ENCODE data around the gene ZBTB9.

ZBTB9 gene

GRCh38 chr6:33410050-33410710 lies 44.2 kb upstream of the ZBTB9 start (continued):
- no peak for TF ChIP-seq ZNF449 (tag by site-specific recombination; IDR thresholded peaks at IDR 0.05)
- TF ChIP-seq KLF1 (tag by site-specific recombination; IDR thresholded peaks at IDR 0.05) = peak; percentile 79
- TF ChIP-seq ZNF530 (tag by site-specific recombination; IDR thresholded peaks at IDR 0.05; ENCODE audit: low read depth) = no peak
- TF ChIP-seq, protein P1, sequence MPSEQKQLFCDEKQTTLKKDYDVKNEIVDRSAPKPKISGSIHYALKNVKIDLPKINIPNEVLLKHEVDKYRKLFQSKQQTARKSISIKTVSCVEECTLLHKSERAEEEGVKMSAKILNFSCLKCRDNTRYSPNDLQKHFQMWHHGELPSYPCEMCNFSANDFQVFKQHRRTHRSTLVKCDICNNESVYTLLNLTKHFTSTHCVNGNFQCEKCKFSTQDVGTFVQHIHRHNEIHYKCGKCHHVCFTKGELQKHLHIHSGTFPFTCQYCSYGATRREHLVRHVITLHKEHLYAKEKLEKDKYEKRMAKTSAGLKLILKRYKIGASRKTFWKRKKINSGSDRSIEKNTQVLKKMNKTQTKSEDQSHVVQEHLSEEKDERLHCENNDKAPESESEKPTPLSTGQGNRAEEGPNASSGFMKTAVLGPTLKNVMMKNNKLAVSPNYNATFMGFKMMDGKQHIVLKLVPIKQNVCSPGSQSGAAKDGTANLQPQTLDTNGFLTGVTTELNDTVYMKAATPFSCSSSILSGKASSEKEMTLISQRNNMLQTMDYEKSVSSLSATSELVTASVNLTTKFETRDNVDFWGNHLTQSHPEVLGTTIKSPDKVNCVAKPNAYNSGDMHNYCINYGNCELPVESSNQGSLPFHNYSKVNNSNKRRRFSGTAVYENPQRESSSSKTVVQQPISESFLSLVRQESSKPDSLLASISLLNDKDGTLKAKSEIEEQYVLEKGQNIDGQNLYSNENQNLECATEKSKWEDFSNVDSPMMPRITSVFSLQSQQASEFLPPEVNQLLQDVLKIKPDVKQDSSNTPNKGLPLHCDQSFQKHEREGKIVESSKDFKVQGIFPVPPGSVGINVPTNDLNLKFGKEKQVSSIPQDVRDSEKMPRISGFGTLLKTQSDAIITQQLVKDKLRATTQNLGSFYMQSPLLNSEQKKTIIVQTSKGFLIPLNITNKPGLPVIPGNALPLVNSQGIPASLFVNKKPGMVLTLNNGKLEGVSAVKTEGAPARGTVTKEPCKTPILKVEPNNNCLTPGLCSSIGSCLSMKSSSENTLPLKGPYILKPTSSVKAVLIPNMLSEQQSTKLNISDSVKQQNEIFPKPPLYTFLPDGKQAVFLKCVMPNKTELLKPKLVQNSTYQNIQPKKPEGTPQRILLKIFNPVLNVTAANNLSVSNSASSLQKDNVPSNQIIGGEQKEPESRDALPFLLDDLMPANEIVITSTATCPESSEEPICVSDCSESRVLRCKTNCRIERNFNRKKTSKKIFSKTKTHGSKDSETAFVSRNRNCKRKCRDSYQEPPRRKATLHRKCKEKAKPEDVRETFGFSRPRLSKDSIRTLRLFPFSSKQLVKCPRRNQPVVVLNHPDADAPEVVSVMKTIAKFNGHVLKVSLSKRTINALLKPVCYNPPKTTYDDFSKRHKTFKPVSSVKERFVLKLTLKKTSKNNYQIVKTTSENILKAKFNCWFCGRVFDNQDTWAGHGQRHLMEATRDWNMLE (tag by site-specific recombination; conservative IDR thresholded peaks at IDR 0.05; ENCODE audit: low read depth) = no peak
- TF ChIP-seq, protein P2, sequence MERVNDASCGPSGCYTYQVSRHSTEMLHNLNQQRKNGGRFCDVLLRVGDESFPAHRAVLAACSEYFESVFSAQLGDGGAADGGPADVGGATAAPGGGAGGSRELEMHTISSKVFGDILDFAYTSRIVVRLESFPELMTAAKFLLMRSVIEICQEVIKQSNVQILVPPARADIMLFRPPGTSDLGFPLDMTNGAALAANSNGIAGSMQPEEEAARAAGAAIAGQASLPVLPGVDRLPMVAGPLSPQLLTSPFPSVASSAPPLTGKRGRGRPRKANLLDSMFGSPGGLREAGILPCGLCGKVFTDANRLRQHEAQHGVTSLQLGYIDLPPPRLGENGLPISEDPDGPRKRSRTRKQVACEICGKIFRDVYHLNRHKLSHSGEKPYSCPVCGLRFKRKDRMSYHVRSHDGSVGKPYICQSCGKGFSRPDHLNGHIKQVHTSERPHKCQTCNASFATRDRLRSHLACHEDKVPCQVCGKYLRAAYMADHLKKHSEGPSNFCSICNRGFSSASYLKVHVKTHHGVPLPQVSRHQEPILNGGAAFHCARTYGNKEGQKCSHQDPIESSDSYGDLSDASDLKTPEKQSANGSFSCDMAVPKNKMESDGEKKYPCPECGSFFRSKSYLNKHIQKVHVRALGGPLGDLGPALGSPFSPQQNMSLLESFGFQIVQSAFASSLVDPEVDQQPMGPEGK (tag by site-specific recombination; IDR thresholded peaks at IDR 0.05) = peak; percentile 93
- TF ChIP-seq ZXDB (tag by site-specific recombination; IDR thresholded peaks at IDR 0.05) = peak; percentile 63
- no peak for TF ChIP-seq ZNF133 (tag by site-specific recombination; IDR thresholded peaks at IDR 0.05)
- no peak for TF ChIP-seq KLF16 (tag by site-specific recombination; IDR thresholded peaks at IDR 0.05)
- TF ChIP-seq ZBTB8A (tag by site-specific recombination; IDR thresholded peaks at IDR 0.05) = peak; percentile 91
- TF ChIP-seq ZFP69B (tag by site-specific recombination; IDR thresholded peaks at IDR 0.05) = 0 out of 2 replicates have a peak, but pooled peaks have one; percentile 12
- no peak for TF ChIP-seq ZNF549 (tag by site-specific recombination; IDR thresholded peaks at IDR 0.05)
- TF ChIP-seq ZNF561 (tag by site-specific recombination; IDR thresholded peaks at IDR 0.05; ENCODE audit: borderline replicate concordance) = peak; percentile 59; the same call in 1 of the 2 replicates
- no peak for TF ChIP-seq ELK4 (IDR thresholded peaks at IDR 0.05; ENCODE audit: borderline replicate concordance, low read depth, low read length)
- no peak for TF ChIP-seq ZSCAN5A (tag by site-specific recombination; IDR thresholded peaks at IDR 0.05)
- 0 out of 2 replicates have a peak, but pooled peaks have one; percentile 33 for TF ChIP-seq ZNF391 (tag by site-specific recombination; IDR thresholded peaks at IDR 0.05; ENCODE audit: borderline replicate concordance, low read depth)
- 0 out of 2 replicates have a peak, but pooled peaks have one; percentile 37 for TF ChIP-seq HOXD13 (CRISPR knock-in tag; IDR thresholded peaks at IDR 0.05; ENCODE audit: borderline replicate concordance)
- peak; percentile 99 for TF ChIP-seq IKZF3 (tag by site-specific recombination; IDR thresholded peaks at IDR 0.05)
- TF ChIP-seq PRDM1 (tag by site-specific recombination; IDR thresholded peaks at IDR 0.05) = peak; percentile 39; the same call in 1 of the 2 replicates
- TF ChIP-seq, protein P3, sequence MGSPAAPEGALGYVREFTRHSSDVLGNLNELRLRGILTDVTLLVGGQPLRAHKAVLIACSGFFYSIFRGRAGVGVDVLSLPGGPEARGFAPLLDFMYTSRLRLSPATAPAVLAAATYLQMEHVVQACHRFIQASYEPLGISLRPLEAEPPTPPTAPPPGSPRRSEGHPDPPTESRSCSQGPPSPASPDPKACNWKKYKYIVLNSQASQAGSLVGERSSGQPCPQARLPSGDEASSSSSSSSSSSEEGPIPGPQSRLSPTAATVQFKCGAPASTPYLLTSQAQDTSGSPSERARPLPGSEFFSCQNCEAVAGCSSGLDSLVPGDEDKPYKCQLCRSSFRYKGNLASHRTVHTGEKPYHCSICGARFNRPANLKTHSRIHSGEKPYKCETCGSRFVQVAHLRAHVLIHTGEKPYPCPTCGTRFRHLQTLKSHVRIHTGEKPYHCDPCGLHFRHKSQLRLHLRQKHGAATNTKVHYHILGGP (tag by site-specific recombination; IDR thresholded peaks at IDR 0.05) = no peak
- no peak for TF ChIP-seq ZNF571 (tag by site-specific recombination; IDR thresholded peaks at IDR 0.05)
- TF ChIP-seq ZNF654 (tag by site-specific recombination; IDR thresholded peaks at IDR 0.05; ENCODE audit: low read depth) = no peak
- TF ChIP-seq ZNF792 (tag by site-specific recombination; IDR thresholded peaks at IDR 0.05) = no peak
- TF ChIP-seq ZBTB48 (tag by site-specific recombination; IDR thresholded peaks at IDR 0.05) = peak; percentile 54; the same call in 1 of the 2 replicates
- no peak for TF ChIP-seq ZNF112 (tag by site-specific recombination; IDR thresholded peaks at IDR 0.05)
- TF ChIP-seq ZNF354C (tag by site-specific recombination; IDR thresholded peaks at IDR 0.05; ENCODE audit: borderline replicate concordance, low read depth) = no peak
- TF ChIP-seq ZFP3 (tag by site-specific recombination; IDR thresholded peaks at IDR 0.05; ENCODE audit: low read depth) = no peak
